ENCODE data around the gene ARHGAP23. TPM values are rescaled to one million over a fixed set of nuclear protein-coding genes. Genes with fewer than 3 reads are reported as not detected.

ARHGAP23 gene
- total and polyA plus RNA-seq, 10 of the 15 experiments (the other 5 are each of a cell fraction or from before 2014, with no cell fraction given): 0.23 to 5.8 (median 2.1) TPM

GRCh38 chr17:38508954-38509771, 80.9 kb downstream of the ARHGAP23 start:
- ChIA-PET RAD21 (ENCODE audit: unreplicated experiment) (no interaction called here), CTCF (interaction anchor here (0.6 to 2.0 kb wide), 9 partner anchors 17 to 548 kb away, joined by 3 to 9 read pairs (median 5); no protein-coding TSS in a partner anchor), SMC1A (ENCODE audit: uncharacterized antibody, unreplicated experiment) (no interaction called here), POLR2A (interaction anchor here (0.5 kb wide), 1 partner anchor 62 kb away, joined by 6 read pairs; no protein-coding TSS in a partner anchor)
- no peak for DNase-seq (ENCODE audit: low read depth, low spot score)
- Histone ChIP-seq H3K27ac (ENCODE audit: control insufficient read depth, insufficient read depth) (no peak overlapping the region), H4K20me1 (ENCODE audit: control insufficient read depth, insufficient read depth) (no peaks in the 10 kb centered on the region), H3K9me3 (replicated peaks; ENCODE audit: control insufficient read depth, insufficient read depth, low read length) (no peaks in the 10 kb centered on the region), H3K9ac (ENCODE audit: control insufficient read depth, insufficient read depth, low read length) (no peak overlapping the region), H3K27me3 (replicated peaks in 1 of 2; ENCODE audit: control insufficient read depth in 2 of 2, insufficient read depth in 2 of 2, low read length in 1 of 2) (peaks cover 4 to 10% of the 10 kb centered on the region in 2 experiments; a peak in 3 of 4 replicates), H3K36me3 (ENCODE audit: control insufficient read depth in 2 of 2, insufficient read depth in 2 of 2, low read length in 1 of 2) (no peaks in the 10 kb centered on the region), H3K4me3 (no peak overlapping the region), H3K4me2 (ENCODE audit: control insufficient read depth, insufficient read depth) (peak overlapping the region; percentile 26), H3K4me1 (ENCODE audit: control insufficient read depth, insufficient read depth, low read length) (peaks cover 3% of the 10 kb centered on the region; the same call in 1 of the 2 replicates), H3K79me2 (ENCODE audit: control insufficient read depth, insufficient read depth, low read length) (no peaks in the 10 kb centered on the region), H2AFZ (ENCODE audit: control insufficient read depth, low read depth, low read length) (no peak overlapping the region)
- FAIRE-seq: no peak
- WGBS (ENCODE audit: insufficient coverage, insufficient replicate concordance, low lambda C conversion rate, missing lambda C conversion rate): 29% methylated on average over 24 of the region's 27 CpGs
- intact Hi-C loops (cut with micrococcal nuclease; ENCODE audit: unreplicated experiment) (loop anchor here (5.0 kb wide), 1 partner anchor 158 kb away; no protein-coding TSS in a partner anchor), in situ Hi-C loops (cut with MboI) (no loop called here)
- peak; percentile 9; the same call in 1 of the 2 replicates for TF ChIP-seq SMC3 (IDR thresholded peaks at IDR 0.05; ENCODE audit: borderline replicate concordance, low read length)
- TF ChIP-seq ETV6 (conservative IDR thresholded peaks at IDR 0.05 in 1 of 2, IDR thresholded peaks at IDR 0.05 in 1 of 2; ENCODE audit: borderline replicate concordance in 1 of 2, low read depth in 1 of 2): no peak
- 0 out of 2 replicates have a peak, but pooled peaks have one; percentile 27 for TF ChIP-seq TCF12 (IDR thresholded peaks at IDR 0.05; ENCODE audit: low read depth, low read length)
- TF ChIP-seq TCF3 (IDR thresholded peaks at IDR 0.05; ENCODE audit: borderline replicate concordance, insufficient read depth, low read depth, low read length): 0 out of 2 replicates have a peak, but pooled peaks have one; percentile 34
- 0 out of 2 replicates have a peak, but pooled peaks have one; percentile 33 for TF ChIP-seq CBFB (IDR thresholded peaks at IDR 0.05; ENCODE audit: low read depth)
- 0 out of 2 replicates have a peak, but pooled peaks have one; percentile 13 for TF ChIP-seq CREB1 (IDR thresholded peaks at IDR 0.05; ENCODE audit: low read depth)
- TF ChIP-seq RAD21 (IDR thresholded peaks at IDR 0.05; ENCODE audit: insufficient read depth, low read depth, low read length): peak; percentile 27; the same call in 1 of the 2 replicates
- peak; percentile 86 for TF ChIP-seq RUNX3 (IDR thresholded peaks at IDR 0.05; ENCODE audit: low read length)
- TF ChIP-seq, protein P1, sequence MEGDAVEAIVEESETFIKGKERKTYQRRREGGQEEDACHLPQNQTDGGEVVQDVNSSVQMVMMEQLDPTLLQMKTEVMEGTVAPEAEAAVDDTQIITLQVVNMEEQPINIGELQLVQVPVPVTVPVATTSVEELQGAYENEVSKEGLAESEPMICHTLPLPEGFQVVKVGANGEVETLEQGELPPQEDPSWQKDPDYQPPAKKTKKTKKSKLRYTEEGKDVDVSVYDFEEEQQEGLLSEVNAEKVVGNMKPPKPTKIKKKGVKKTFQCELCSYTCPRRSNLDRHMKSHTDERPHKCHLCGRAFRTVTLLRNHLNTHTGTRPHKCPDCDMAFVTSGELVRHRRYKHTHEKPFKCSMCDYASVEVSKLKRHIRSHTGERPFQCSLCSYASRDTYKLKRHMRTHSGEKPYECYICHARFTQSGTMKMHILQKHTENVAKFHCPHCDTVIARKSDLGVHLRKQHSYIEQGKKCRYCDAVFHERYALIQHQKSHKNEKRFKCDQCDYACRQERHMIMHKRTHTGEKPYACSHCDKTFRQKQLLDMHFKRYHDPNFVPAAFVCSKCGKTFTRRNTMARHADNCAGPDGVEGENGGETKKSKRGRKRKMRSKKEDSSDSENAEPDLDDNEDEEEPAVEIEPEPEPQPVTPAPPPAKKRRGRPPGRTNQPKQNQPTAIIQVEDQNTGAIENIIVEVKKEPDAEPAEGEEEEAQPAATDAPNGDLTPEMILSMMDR (IDR thresholded peaks at IDR 0.05 in 2 of 3, conservative IDR thresholded peaks at IDR 0.05 in 1 of 3; ENCODE audit: control insufficient read depth in 2 of 3, extremely low read depth in 1 of 3, insufficient read depth in 1 of 3, low read depth in 3 of 3, low read length in 3 of 3): peak; percentile 69 to 82 (median 79)
- no peak for TF ChIP-seq TAF1 (IDR thresholded peaks at IDR 0.05; ENCODE audit: borderline replicate concordance, low read depth, low read length)
- TF ChIP-seq SREBF1 (IDR thresholded peaks at IDR 0.05; ENCODE audit: low read length): no peak
- no TSS peak for BruUV-seq (replicated peaks)
- peak; percentile 97 for ATAC-seq
